HCT116 (cell line): ENCODE data around the gene ABCC5.

ENCODE experiments used
- ATF3 ChIP-seq: IDR thresholded peaks from 2 replicates; pipeline ENCODE4 v1.6.1; 2012
- CTCF ChIP-seq, 3 experiments: fragments of 200-600 bp in 1 of 3; sonication (generic) in 1 of 3; IDR thresholded peaks in 2 of 3; conservative IDR thresholded peaks in 1 of 3; 2 replicates each; pipeline ENCODE4 v1.5.1; 2012 to 2017; ENCODE audit warnings: low read depth in 2 of 3, low read length in 2 of 3, antibody characterized with exemption in 1 of 3, borderline replicate concordance in 1 of 3, control low read depth in 1 of 3, mild to moderate bottlenecking in 1 of 3, mixed read lengths in 1 of 3, mixed run types in 1 of 3, moderate library complexity in 1 of 3; ENCODE audit not compliant: insufficient read depth in 1 of 3
- EGR1 ChIP-seq: IDR thresholded peaks from 2 replicates; pipeline ENCODE4 v1.6.1; 2012; ENCODE audit warnings: low read depth
- EZH2 ChIP-seq: fragments of 200-600 bp; sonication (generic); IDR thresholded peaks from 2 replicates; pipeline ENCODE4 v1.6.1; 2017; ENCODE audit warnings: antibody characterized with exemption, mixed run types
- EZH2phosphoT487 ChIP-seq: fragments of 200-600 bp; IDR thresholded peaks from 2 replicates; pipeline ENCODE4 v1.6.1; 2018; ENCODE audit warnings: antibody characterized with exemption, borderline replicate concordance
- FOSL1 ChIP-seq: IDR thresholded peaks from 2 replicates; pipeline ENCODE4 v1.6.1; 2012; ENCODE audit warnings: low read depth
- JUND ChIP-seq: IDR thresholded peaks from 2 replicates; pipeline ENCODE4 v1.6.1; 2012
- MAX ChIP-seq: IDR thresholded peaks from 2 replicates; pipeline ENCODE4 v1.6.1; 2012
- POLR2A ChIP-seq: IDR thresholded peaks from 2 replicates; pipeline ENCODE4 v1.7.0; 2011; ENCODE audit warnings: borderline replicate concordance; ENCODE audit not compliant: insufficient read depth, insufficient read length; ENCODE audit errors: extremely low read depth
- POLR2AphosphoS5 ChIP-seq: IDR thresholded peaks from 2 replicates; pipeline ENCODE4 v1.6.1; 2011; ENCODE audit warnings: mild to moderate bottlenecking, low read depth, low read length, moderate library complexity
- YY1 ChIP-seq: IDR thresholded peaks from 2 replicates; pipeline ENCODE4 v1.6.1; 2011; ENCODE audit warnings: low read length, low read depth, moderate library complexity, mild to moderate bottlenecking; ENCODE audit not compliant: insufficient replicate concordance; ENCODE audit errors: extremely low read depth
- ZFX ChIP-seq: fragments of 450-650 bp; IDR thresholded peaks from 2 replicates; pipeline ENCODE4 v1.6.1; 2017
- ZNF274 ChIP-seq: fragments of 200-500 bp; sonication (Bioruptor generic); IDR thresholded peaks from 2 replicates; pipeline ENCODE4 v1.6.1; 2014; ENCODE audit warnings: mild to moderate bottlenecking, low read depth, low read length, inconsistent platforms

GRCh38 chr3:183984127-183984740 lies 33.5 kb downstream of the ABCC5 start:
- TF ChIP-seq MAX = no peak
- no peak for TF ChIP-seq CTCF (IDR thresholded peaks at IDR 0.05 in 2 of 3, conservative IDR thresholded peaks at IDR 0.05 in 1 of 3; ENCODE audit: borderline replicate concordance in 1 of 3, insufficient read depth in 1 of 3, low read depth in 2 of 3, low read length in 2 of 3)
- no peak for TF ChIP-seq POLR2AphosphoS5
- no peak for TF ChIP-seq POLR2A
- TF ChIP-seq EGR1 = no peak
- no peak for TF ChIP-seq EZH2phosphoT487
- TF ChIP-seq JUND = no peak
- no peak for TF ChIP-seq ATF3
- no peak for TF ChIP-seq YY1
- no peak for TF ChIP-seq EZH2
- no peak for TF ChIP-seq FOSL1
- TF ChIP-seq ZFX = no peak
- TF ChIP-seq ZNF274 = no peak
